ENCODE measurements around the gene KRT76.

KRT76 gene

DNA sequence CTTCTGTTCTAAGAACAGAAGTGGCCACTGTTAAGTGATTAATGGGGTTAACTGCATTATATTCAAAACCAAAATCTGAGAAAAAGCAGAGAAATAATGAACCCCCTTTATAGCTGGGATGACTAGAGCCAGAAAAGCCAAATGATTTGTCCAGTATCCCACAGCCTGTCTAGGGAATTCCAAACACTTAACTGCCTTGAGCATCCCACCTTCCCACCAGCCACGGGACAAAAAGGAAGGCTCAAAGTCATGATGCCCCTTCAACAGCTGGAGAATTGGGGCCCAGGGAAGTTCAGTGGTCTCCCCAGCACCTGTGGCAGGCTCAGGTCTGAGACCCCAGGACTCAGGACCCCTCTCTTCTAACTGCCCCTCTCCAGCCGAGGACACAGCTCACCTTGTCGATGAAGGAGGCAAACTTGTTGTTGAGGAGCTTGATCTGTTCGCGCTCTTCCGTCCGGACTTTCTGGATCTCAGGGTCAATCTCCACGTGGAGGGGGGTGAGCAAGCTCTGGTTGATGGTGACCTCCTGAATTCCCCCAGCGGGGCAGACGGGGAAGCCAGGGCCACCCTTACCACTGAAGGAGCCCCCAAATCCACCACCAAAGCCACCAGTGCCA, 36.2 kb upstream of the KRT76 start:
- DNase-seq = no peak

DNA sequence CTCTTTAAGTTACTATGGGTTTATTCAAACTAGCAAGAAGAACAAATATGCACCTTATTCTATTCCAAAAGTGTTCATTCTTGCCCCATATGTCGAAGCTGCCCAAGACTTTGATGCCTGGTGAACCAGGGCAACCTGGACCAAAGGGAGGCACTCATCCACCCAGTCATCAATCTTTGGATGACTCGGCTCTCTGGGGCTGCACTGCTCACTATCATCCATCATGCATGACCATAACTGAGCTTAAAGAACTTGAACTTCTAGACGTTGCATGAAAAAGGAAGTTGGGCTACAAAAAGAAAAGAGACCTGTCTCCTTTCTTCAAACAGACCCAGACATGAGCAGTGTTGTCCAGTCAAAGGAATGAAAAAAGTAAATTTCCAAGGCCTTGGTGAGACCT, 35.6 kb upstream of the KRT76 start:
- no peak for DNase-seq

GRCh38 chr12:52812073-52812400, 34.9 kb upstream of the KRT76 start:
- DNase-seq = no peak

GRCh38 chr12:52811191-52812072, 34.3 kb upstream of the KRT76 start:
- DNase-seq = no peak

- DNase-seq = no peak
These were observed 33.4 kb upstream of the KRT76 start for GRCh38 chr12:52810554-52810953.

GRCh38 chr12:52809166-52809565, 32.0 kb upstream of the KRT76 start:
- DNase-seq = no peak

DNA sequence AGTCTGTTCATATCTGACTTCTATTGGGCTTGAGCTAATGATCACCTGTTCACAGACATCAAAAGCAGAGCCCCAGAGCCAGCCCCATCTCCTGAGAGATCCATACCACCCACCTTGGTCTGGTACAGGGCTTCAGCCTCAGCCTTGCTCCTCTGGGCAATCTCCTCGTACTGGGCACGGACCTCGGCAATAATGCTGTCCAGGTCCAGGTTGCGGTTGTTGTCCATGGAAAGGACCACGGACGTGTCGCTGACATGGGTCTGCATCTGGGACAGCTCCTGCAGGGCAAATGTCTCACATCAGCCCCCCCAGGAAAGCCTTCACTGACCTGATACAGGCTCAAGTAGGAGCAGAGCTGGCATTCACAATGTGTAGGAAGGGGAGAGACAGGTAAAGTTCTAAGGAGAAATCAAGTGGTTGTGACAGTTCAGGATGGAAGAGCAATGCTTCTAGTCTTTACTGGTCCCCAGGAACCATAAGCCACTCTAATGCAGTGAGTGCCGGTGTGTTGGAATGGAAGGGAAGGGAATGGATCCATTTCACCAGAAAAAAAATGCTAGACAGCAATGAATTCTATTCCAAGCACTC, 31.5 kb upstream of the KRT76 start:
- DNase-seq = no peak

DNA sequence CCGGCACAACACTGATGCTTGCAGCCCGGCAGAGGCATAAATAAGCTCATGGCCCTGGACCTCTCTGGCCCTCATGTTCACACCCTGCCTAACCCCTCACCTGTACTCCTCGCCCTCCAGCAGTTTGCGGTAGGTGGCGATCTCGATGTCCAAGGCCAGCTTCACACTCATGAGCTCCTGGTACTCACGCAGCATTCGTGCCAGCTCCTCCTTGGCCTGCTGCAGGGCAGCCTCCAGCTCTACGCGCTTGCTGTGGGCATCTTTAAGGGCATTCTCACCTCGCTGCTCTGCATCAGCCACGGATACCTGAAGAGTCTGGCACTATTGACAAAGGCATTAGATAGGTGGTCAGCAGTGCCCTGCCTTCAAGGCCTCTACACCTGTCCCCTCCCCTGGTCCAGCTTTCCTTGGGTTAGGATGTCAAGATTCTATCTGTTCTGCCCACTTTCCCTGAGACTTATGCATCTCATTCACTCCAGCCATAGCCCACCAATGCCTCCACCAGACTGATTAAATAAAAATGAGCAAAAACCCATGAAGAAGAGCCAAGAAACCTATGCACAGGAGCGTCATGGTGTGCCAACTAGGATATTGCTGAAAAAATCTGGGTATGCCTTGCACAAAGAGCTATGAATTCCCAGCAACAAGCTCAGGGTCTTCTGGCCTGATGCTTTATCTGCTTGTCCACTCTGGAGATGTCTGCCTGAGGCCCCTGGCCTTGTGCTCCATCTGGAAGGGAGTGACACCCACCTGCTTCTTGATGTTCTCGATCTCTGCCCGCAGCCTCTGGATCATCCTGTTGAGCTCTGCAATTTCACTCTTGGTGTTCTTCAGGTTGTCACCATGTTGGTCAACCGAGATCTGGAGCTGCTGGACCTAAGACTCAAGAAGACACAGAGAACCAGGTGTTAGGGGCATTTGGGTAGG, 30.7 kb upstream of the KRT76 start:
- no peak for DNase-seq

- DNase-seq = no peak
These were observed 29.8 kb upstream of the KRT76 start for GRCh38 chr12:52806821-52807543.

DNA sequence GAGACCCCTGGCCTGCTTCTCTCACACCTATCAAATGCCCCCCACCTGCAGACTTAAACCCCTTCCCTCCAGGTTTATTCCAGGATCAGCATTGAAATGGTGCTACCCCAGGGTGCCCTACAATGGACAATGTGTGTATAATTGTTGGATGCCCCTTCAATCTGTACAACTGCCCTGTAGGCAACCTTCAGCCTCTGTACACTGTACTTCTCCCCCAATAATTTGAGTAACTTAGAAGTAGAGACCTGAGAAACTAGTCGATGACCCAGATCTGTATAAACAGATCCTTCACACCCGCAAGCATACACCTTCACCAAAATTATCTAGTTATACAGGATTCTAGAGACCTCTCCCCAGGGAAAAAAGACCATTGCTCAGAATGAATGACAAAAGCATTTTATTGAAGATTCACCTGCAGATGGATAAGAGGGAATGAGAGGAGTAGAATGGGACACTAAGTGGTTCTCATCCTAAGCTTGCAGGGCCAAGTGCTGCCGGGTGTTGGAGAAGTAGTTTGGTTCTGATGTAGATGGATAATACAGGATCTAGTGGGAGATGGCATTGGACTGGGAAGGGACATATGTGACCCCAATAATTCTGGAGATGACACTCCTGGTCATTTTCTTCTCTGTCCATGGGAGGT, 29.1 kb upstream of the KRT76 start:
- no peak for DNase-seq

GRCh38 chr12:52805739-52806138, 28.6 kb upstream of the KRT76 start:
- no peak for DNase-seq

DNA sequence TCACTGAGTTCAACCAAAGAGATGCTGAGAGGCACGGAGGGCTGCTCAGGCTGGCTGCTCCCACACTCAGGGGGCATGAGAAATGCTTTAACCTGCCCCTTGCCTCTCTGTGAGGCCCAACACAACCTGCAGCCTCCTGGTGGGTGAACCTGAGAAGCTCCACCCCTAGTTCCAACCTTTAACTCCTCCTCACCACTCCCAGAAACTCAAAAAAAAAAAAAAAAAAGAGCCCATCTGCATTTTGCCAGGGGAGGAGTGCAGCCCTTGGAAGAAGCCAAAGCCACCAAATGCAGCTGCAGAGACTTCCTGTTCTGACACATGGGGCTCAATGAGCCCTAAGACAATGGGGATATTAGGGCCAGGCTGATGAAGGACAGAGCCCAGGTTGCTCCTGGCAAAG, 27.9 kb upstream of the KRT76 start:
- no peak for DNase-seq

DNA sequence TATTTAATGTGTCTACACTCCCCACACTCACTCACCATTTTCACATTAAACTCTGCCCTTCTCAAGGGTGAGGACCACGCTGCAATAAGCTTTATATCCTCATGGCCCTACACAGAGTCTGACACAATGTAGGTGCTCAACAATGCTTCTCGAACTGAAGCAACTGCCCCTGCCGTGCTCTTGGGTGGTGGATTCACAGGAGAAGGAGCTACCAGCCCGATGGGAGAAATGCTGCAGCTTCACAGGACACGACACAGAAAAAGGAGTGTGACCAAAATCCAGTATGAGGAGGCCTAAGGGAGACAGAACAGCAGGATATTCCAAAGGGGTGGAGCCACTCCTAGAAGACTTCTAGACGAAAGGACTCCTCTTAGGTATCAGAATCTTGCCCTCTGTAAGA, 25.3 kb upstream of the KRT76 start:
- no peak for DNase-seq

DNA sequence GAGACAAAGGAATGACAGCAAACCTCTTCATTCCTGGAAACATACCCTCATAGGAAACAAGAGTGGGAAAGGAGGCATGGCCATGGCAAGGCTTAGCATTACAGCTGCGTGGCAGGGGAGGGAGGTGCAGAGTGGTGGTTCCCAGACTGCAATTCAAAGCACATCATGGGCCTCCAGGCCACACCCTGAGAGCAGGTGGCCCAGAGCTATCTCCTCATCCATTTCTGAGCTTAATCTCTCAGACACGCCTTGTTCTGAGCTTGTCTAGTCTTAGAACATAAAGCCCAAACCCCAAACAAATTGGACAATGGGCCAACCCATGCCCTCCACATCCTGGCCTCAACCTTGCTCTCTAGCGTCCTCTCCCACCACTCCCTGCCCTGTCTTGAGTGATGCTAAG, 24.6 kb upstream of the KRT76 start:
- DNase-seq = no peak

- DNase-seq = no peak
These were observed 23.2 kb upstream of the KRT76 start for GRCh38 chr12:52800259-52800917.

DNA sequence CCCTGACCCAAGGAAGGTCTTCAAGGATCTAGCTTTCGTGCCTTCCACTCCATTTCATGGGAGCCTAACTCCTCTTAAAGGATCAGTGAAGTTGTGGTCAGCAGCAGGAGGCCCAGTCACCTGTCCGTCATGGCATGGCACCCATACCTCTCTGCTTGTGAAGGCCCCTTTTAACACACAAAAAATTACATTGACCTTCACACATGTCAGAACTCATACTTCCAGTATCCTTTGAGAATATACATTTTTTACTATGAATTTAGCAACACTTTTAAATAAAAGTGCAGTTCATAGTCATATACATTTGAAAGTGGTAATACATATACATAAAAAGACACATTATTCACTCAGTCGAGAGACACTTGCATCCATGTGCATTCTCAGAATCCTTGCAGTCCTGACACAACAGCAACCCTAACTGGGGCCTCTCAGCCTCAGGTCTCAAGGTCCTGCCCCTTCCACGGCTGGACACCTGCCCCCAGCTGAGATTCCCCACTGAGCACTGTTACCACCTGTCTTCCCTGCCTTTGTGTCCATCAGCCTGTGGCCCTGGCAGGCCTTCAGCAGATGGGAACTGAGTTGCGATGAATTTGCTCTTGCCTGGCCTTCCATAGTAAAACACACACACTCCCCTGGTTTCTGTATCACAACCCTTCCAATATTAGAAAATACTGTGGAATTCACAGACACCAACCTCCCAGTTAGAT, 22.5 kb upstream of the KRT76 start:
- DNase-seq = no peak

- no peak for DNase-seq
These were observed 21.7 kb upstream of the KRT76 start for GRCh38 chr12:52798671-52799504.

DNA sequence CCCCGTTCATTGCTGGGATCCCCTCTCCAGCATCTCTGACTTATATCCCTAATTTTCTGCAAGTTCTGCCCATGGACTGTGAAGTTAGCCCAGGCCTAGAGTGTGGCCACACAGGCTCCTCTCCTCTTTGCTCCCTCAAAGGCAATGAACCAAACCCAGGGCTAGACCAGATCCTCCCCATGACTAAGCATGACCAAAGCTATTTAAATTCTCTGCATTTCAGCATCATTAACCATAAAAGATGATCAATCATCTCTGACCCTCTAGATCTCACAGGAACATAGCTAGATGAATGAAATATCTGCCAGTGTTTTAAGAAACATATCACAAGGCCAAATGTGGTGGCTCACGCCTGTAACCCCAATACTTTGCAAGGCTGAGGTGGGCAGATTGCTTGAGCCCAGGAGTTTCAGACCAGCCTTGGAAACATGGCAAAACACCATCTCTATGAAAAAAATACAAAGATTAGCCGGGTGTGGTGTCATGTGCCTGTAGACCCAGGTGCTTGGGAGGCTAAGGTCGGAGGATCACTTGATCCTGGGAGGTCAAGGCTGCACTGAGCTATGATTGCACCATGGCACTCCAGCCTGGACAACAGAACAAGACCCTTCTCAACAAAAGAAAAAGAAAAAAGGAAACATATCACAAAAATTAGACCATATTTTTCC, 21.0 kb upstream of the KRT76 start:
- no peak for DNase-seq

All from amygdala (tissue), 56 donors.